Stimulated activated CD4-positive, alpha-beta T cell treated with anti-CD3 and anti-CD28 coated beads, Interleukin-4, amount 100 ng/mL, for 48 hours (primary cell): ENCODE results near the gene ZFC3H1.
"Not testable (repeated sequence)": the region's sequence is repeated elsewhere in the genome, so short reads cannot be mapped to it uniquely, and the experiment has no call there.

Experiments
- DNase-seq, 2 donors: peaks; one replicate each; pipeline ENCODE4 v3.0.0-alpha.2; 2020; ENCODE audit warnings: low read depth in 2 of 2

The ZFC3H1 gene

GRCh38 chr12:71582925-71583324 lies 80.7 kb downstream of the ZFC3H1 start:
- no peak for DNase-seq

DNA sequence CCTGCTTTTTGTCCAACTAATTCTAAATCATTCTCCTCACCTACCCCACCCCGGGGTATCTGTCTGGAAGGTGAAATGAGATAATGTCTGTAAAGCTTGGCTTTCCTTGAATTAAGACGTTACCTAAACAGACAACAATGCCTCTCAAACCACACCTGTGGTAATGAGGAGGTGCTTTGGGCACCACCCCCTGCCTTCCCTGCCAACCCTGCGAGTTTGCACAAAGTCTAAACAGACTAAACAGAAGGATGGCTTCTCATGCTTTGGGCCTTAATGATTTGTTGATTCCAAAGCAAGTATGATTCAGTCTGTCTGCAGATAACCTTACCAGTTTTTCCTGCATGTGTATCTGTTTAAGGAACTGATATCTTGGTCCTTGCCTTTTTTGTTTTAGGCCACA lies 82.4 kb downstream of the ZFC3H1 start:
- no peak for DNase-seq

DNA sequence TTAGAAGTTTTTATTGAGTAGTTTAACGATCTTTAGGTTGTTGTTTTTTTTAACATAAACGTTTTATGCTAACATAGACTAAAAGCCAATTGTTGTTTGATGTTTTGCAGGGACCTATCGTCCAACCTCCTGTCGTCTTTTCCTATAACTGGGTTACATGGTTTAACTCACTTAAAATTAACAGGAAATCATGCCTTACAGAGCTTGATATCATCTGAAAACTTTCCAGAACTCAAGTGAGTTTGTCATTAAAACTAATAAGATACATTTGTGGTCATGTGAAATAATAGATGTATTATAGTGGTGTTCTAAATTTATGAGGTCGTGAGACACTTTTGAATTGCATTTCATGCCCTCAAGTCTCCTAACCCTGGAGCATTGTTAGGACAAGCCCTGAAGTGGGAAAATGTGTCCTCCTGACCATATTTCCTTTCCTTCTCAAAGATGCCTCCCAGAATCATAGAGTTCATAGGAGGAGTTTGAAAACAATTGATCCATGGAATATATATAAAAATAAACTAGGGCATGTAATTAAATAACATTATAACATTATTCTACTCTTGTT lies 84.9 kb downstream of the ZFC3H1 start:
- DNase-seq: no peak

DNA sequence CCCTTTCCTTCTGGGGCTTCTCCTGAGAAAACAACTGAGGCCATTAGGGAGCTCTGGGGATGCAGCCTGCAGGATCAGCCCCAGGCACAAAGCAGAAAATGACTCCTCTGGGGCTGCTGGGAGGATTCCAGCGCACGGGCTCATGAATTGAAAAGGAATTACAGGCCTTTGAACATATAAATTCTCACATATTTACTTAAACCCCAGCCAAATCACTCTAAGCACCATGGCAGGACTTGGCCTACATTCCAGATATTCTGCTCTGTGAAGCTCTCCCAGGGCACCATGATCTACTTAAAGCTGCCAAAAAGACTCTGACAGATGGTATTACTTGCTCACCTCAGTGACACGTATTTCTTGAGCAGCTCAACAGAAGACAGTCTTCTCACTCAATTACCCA lies 87.2 kb downstream of the ZFC3H1 start:
- DNase-seq: no peak

DNA sequence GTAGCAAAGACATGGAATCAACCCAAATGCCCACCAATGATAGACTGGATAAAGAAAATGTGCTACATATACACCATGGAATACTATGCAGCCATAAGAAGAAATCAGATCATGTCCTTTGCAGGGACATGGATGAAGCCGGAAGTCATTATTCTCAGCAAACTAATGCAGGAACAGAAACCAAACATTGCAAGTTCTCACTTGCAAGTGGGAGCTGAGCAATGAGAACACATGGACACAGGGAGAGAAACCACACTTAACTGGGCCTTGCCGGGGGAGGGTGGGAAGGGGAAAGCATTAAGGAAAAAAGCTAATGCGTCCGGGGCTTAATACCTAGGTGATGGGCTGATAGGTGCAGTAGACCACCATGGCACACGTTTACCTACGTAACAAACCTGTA lies 93.8 kb downstream of the ZFC3H1 start:
- not testable (repeated sequence) for DNase-seq

- no peak for DNase-seq
Measured at GRCh38 chr12:71567537-71567936, 96.1 kb downstream of the ZFC3H1 start.

GRCh38 chr12:71566655-71567054 lies 97.0 kb downstream of the ZFC3H1 start:
- no peak for DNase-seq

- no peak for DNase-seq
Measured at GRCh38 chr12:71565535-71565934, 98.1 kb downstream of the ZFC3H1 start.

GRCh38 chr12:71562676-71563595 lies 100.7 kb downstream of the ZFC3H1 start:
- no peak for DNase-seq
